GM18508 (cell line): Measurements from ENCODE around the gene CDC42BPB.

Source experiments
- ATAC-seq: cut with Tn5 transposase; IDR thresholded peaks from one replicate; pipeline ENCODE4 v1.9.1; 2021; ENCODE audit warnings: moderate number of reproducible peaks; ENCODE audit not compliant: insufficient read depth, unreplicated experiment

CDC42BPB gene

GRCh38 chr14:102971314-102971713, 86.0 kb downstream of the CDC42BPB start:
- no peak for ATAC-seq

- ATAC-seq, result no peak
These were observed 86.9 kb downstream of the CDC42BPB start for GRCh38 chr14:102970496-102970895.

GRCh38 chr14:102969901-102970300, 87.4 kb downstream of the CDC42BPB start:
- ATAC-seq, result no peak

DNA sequence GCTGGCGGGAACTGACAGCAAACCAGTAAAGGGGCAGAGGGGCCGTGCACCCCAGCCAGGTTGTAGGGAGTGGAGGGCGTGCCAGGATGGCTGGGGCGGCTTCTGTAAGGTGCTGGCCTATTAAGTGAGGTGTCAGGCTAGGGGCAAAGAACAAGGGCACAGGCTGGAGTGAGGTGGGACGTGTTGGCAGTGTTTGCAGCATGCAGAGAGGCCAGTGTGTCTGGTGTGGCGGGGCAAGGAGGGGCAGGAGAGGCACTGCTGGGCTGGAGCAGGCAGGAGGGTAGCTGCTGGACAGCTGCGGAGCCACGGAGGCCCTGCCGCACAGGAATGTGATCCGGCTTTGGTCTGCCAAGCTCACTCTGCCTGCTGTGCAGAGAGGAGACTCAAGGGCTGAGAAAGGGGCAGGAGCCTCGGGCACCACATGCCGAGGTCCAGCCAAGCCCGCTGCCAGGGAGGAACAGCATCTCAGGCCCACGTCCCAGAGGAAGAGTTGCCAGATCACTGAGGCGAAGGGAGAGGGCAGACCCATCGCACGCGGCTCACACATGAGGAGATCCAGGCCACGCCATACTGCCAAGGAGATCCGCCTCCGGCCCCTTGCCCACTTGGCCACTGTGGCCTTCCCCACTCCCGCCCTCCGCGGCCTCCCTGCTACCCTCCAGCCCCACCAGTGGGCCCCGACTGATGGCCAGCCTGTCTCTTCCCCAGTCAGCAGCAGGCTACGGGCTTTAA, 88.1 kb downstream of the CDC42BPB start:
- no peak for ATAC-seq

DNA sequence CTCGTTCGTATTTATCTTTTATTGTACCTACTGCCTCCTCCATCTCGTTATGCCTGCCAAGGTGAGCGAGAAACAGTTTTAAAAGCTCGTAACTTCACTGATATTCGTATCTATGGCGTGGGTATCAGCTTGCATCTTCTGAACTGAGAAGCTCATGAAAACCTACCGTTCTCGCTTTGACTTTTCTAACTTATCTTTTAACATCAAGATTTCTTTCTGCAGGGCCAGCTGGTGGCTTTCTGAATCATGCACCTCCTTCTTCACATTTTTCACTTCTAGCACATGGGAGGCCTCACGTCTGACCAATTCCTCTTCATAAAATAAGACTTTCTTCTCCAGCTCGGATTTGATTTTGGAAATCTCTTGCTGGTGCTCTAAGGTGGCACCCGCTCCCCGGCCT, 89.0 kb downstream of the CDC42BPB start:
- no peak for ATAC-seq

GRCh38 chr14:102967506-102967795, 89.9 kb downstream of the CDC42BPB start:
- ATAC-seq, result no peak

- no peak for ATAC-seq
These were observed 90.5 kb downstream of the CDC42BPB start for GRCh38 chr14:102966681-102967505.

DNA sequence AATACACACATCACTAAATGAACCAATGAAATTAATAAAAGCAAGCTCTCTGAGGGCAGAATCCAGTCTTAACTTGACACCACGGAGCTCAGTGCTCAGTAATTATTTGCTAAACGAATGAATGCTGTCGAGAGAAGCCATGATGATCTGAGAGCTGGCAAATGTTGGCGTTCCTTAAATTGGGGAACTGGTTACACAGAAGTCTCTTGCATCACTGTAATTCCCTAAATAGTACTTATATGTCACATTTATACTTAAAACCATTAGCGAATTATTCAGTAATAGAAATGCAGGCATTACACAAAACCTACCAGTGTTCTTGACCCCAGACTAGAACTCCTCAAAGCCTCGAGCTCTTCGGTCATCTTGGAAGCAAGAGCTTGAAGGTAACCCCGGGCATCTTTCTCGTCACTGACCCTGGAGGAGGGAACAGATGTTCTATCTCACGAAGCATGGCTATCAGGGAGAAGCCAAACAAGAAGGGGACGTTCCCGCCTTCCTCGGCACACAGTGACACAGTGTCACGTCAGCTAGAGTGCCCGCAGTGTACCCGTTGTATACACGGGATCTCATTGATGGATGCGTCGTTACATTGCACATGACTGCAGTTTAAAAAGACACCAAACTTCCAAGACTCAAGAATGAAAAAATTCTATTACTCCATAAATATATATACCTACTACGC, 91.2 kb downstream of the CDC42BPB start:
- no peak for ATAC-seq

GRCh38 chr14:102965282-102965681, 92.1 kb downstream of the CDC42BPB start:
- ATAC-seq, result no peak

DNA sequence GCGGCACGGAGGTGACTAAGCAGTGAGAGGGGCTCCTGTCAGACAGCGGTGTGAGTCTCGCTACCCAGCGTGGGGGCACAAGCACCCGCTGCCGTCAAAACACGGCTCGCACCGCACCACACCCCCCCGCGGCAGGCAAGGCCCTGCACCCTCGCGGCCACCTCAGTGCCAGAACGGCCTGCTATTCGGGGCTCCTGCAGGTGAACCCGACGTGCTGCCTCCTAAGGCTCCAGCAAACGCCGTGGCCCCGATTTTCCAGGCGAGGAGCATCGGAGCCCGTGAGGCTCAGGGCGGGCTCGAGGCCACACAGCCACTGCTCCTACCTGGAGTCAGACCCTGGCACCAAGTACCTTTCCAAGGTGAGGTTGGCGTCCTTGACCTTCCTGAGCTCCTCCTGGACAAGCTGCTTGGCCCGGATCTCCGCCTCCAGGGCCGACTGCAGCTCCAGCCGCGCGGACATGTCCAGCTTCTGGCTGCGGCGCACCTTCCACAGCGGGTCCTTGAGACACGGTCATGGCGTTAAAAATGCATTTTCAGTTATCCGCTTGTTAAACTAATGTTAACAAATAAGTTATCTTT, 93.1 kb downstream of the CDC42BPB start:
- no peak for ATAC-seq

DNA sequence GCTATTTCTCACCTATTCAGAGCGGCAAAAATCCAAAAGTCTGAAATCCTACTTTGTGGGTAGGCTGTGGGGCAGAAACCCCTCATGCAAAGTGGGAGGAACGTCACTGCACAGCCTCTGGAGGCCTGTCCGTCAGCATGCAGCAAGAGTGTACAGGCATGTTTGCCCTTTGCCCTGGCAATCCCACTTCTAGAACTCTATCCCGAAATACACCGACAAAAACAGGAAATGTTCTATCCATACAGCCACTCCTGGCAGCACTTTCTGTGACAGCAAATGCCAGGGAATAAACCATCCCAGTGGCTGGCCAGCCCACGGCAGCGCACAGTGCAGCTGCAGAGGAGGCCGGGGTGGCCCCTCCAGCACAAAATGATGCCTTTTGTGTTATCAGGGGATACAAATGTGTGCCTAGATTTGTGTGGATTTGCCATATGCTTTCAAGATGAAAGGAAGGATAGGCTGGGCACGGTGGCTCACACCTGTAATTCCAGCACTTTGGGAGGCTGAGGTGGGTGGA, 95.2 kb downstream of the CDC42BPB start:
- ATAC-seq, result no peak

DNA sequence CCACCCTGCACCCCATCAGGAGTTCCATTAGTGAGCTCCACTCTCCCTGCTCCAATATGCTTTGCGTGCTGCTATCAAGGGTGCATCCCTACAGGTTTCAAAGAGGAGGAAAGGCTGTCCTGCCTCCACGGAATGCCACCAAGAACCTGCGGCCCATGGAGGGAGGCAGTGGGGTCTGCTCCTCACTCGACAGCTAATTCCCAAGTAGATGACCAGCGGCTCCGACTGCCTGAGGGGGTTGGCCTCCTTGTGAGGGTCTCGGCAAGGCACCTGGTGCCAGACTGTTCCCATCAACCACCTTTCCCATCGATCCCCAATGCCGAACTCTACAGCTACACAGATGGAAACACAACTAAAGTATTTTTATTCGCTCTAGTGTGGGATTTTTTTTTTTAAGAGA, 98.9 kb downstream of the CDC42BPB start:
- no peak for ATAC-seq

- ATAC-seq, result no peak
These were observed 100.1 kb downstream of the CDC42BPB start for GRCh38 chr14:102957222-102957621.

DNA sequence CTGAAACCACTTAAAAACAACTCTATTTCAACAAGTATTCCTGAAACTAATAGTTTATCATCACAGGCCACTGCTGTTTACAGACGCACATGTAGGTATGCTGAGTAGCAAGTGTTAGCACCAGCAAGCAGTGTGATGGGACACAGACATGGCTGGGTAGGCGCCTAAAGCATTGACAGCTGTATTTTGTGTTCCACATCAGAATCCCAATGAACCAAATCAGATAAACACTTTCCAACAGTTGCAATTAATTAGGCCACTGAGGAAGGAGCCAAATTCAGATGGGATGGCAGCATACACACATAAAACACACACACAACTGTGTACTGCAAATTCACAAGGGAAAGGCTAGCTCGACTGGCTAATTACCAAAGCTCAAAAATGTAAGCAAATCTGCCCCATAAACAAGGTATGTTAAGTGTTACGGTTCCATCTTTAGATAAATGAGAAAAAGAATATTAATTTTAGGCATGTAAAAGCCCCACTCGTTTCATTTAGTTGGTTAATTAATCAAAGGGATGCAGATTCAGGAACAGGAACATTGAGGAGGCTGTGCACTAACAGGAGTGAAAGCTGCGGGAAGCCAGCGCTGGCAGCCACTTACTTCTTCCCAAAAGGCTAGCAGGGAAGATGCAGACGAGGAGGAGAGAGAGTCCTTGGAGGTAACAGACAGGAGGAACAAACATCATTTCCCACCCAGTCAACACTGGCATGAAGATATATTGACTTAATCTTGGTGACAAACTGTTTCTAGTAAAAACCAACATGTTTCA, 101.5 kb downstream of the CDC42BPB start:
- no peak for ATAC-seq

GRCh38 chr14:102954081-102954789, 103.1 kb downstream of the CDC42BPB start:
- ATAC-seq, result no peak

GRCh38 chr14:102953100-102953499, 104.2 kb downstream of the CDC42BPB start:
- no peak for ATAC-seq

DNA sequence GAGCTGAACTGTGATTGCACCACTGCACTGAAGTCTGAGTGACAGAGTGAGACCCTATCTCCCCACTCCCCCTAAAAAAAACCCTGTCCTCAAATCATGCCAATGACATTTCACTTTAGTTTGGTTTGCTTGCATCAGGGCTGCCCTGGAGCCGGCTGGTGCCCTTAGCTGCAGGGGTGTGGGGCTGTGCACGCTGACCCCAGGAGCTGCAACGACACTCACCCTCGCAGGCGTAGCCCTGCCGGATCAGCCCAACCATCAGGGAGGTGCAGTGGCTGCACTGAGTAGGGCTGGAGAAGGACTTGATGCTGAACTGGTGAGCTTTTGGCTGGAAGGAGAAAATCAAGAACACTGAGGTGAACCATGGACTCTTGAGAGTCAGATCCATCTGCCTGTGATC, 105.1 kb downstream of the CDC42BPB start:
- no peak for ATAC-seq

- ATAC-seq, result no peak
These were observed 105.5 kb downstream of the CDC42BPB start for GRCh38 chr14:102951799-102952198.

DNA sequence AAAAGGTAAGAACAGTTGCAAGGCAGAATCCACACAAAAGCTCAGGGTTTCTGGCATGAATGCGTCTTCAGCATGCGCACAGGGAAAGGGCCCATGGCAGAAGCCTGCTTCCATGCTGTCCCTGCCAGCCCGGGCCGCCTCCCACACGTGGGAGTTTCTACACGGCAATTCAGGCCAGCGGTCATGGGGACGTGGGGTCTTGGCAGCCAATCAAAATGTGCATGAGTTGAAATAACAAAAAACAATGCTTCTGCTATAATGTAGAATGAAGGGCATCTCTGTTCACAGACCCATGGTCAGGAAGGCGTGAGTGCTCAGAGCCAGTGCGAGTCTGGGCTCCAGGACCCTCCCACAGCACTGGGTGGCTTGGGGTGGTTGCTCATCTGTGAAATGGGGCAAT, 106.3 kb downstream of the CDC42BPB start:
- no peak for ATAC-seq
